Ascending aorta (tissue), 2 donors: ENCODE data around the gene EDDM3A. TPM values are rescaled to one million over a fixed set of nuclear protein-coding genes. Genes with fewer than 3 reads are reported as not detected.

Experiments
- DNase-seq, 2 donors: peaks; one replicate each; pipeline ENCODE4 v3.0.0-alpha.2; 2019; ENCODE audit warnings: low spot score in 2 of 2
- H3K27ac ChIP-seq, 2 donors: fragments of 200-600 bp; sonication (generic); one replicate each; pipeline ENCODE4 v1.5.1; 2016 to 2017; ENCODE audit warnings: mild to moderate bottlenecking in 1 of 2
- H3K27me3 ChIP-seq: fragments of 200-600 bp; sonication (generic); one replicate; pipeline ENCODE4 v1.5.1; 2017
- H3K36me3 ChIP-seq, 2 donors: fragments of 200-600 bp; sonication (generic); one replicate each; pipeline ENCODE4 v1.5.1; 2016
- H3K4me1 ChIP-seq, 2 donors: fragments of 200-600 bp; sonication (generic); one replicate each; pipeline ENCODE4 v1.5.1; 2016 to 2017; ENCODE audit warnings: mild to moderate bottlenecking in 1 of 2
- H3K4me3 ChIP-seq, 2 donors: fragments of 200-600 bp; sonication (generic); one replicate each; pipeline ENCODE4 v1.5.1; 2016 to 2017; ENCODE audit warnings: mild to moderate bottlenecking in 1 of 2
- H3K9me3 ChIP-seq, 2 donors: fragments of 200-600 bp; sonication (generic); one replicate each; pipeline ENCODE4 v1.5.1; 2016
- CTCF ChIP-seq, 3 experiments: fragments of 200-600 bp in 2 of 3; fragments of 450-650 bp in 1 of 3; sonication (generic) in 2 of 3; IDR thresholded peaks; one replicate each; pipeline ENCODE4 v1.5.1; 2016 to 2019; ENCODE audit warnings: antibody characterized with exemption in 3 of 3, mild to moderate bottlenecking in 1 of 3, moderate library complexity in 1 of 3
- intact Hi-C: fragments of 100-400 bp; cut with DNase I; formaldehyde crosslinking; loops from one replicate; pipeline ENCODE4 v1.15.1; 2023
- total RNA-seq: library from RNA; depleted of rRNA; stranded (reverse); fragments of >200 nt; gene quantifications from one replicate; pipeline ENCODE4 v1.1.0, GENCODE V29; 2016

The EDDM3A gene
- total RNA-seq, 1 donor from 2014 or later, result not detected

GRCh38 chr14:20726531-20726930 is 19.2 kb upstream of the EDDM3A start:
- no peak overlapping the region for H3K4me3 ChIP-seq
- H3K4me1 ChIP-seq, result no peaks in the 10 kb centered on the region
- H3K27ac ChIP-seq, result no peak overlapping the region
- intact Hi-C loops, result no loop called here
- H3K36me3 ChIP-seq, result no peaks in the 10 kb centered on the region
- DNase-seq, result no peak
- TF ChIP-seq CTCF (IDR thresholded peaks at IDR 0.05), result no peak
- no peaks in the 10 kb centered on the region for H3K9me3 ChIP-seq
- no peaks in the 10 kb centered on the region for H3K27me3 ChIP-seq

GRCh38 chr14:20730891-20731290 is 14.8 kb upstream of the EDDM3A start:
- Histone ChIP-seq H3K27me3 (no peaks in the 10 kb centered on the region), H3K36me3 (no peaks in the 10 kb centered on the region), H3K9me3 (no peaks in the 10 kb centered on the region), H3K4me3 (no peak overlapping the region), H3K4me1 (no peaks in the 10 kb centered on the region), H3K27ac (no peak overlapping the region)
- DNase-seq, result no peak
- TF ChIP-seq CTCF (IDR thresholded peaks at IDR 0.05), result no peak
- intact Hi-C loops, result no loop called here

GRCh38 chr14:20732477-20732876 is 13.2 kb upstream of the EDDM3A start:
- intact Hi-C loops, result no loop called here
- Histone ChIP-seq H3K9me3 (no peaks in the 10 kb centered on the region), H3K4me3 (no peak overlapping the region), H3K27me3 (no peaks in the 10 kb centered on the region), H3K36me3 (no peaks in the 10 kb centered on the region), H3K27ac (no peak overlapping the region), H3K4me1 (no peaks in the 10 kb centered on the region)
- DNase-seq, result no peak
- TF ChIP-seq CTCF (IDR thresholded peaks at IDR 0.05), result no peak

GRCh38 chr14:20732979-20733635 is 12.6 kb upstream of the EDDM3A start:
- no peaks in the 10 kb centered on the region for H3K27me3 ChIP-seq
- no peaks in the 10 kb centered on the region for H3K4me1 ChIP-seq
- H3K27ac ChIP-seq, result no peak overlapping the region
- H3K4me3 ChIP-seq, result no peak overlapping the region
- intact Hi-C loops, result no loop called here
- TF ChIP-seq CTCF (IDR thresholded peaks at IDR 0.05), result no peak
- DNase-seq, result no peak
- H3K36me3 ChIP-seq, result no peaks in the 10 kb centered on the region
- H3K9me3 ChIP-seq, result no peaks in the 10 kb centered on the region

- Histone ChIP-seq H3K27ac (no peak overlapping the region), H3K4me1 (no peaks in the 10 kb centered on the region), H3K9me3 (no peaks in the 10 kb centered on the region), H3K36me3 (no peaks in the 10 kb centered on the region), H3K27me3 (no peaks in the 10 kb centered on the region), H3K4me3 (no peak overlapping the region)
- DNase-seq, result no peak
- intact Hi-C loops, result no loop called here
- no peak for TF ChIP-seq CTCF (IDR thresholded peaks at IDR 0.05)
Observed at GRCh38 chr14:20733684-20734429, 11.8 kb upstream of the EDDM3A start.
